Stimulated activated effector memory CD8-positive, alpha-beta T cell treated with anti-CD3 and anti-CD28 coated beads, Interleukin-12 subunit alpha, Interleukin-12 subunit beta, amount 100 ng/mL, for 72 hours (primary cell): ENCODE results near the gene FCGR2B.
"Not testable (repeated sequence)": the region's sequence is repeated elsewhere in the genome, so short reads cannot be mapped to it uniquely, and the experiment has no call there.

ENCODE experiments used
- ATAC-seq: fragments of 150-1000 bp; cut with Tn5 transposase; 2 replicates; pipeline ENCODE4 v1.10.0; 2021
- DNase-seq, 2 donors: peaks; one replicate each; pipeline ENCODE4 v3.0.0; 2021 to 2022; ENCODE audit warnings: low spot score in 2 of 2
- H3K27ac Mint-ChIP-seq: one replicate; pipeline ENCODE4 v1.8.0; 2022; ENCODE audit warnings: mild to moderate bottlenecking, mixed read lengths
- H3K36me3 Mint-ChIP-seq: one replicate; pipeline ENCODE4 v1.8.0; 2022; ENCODE audit warnings: mild to moderate bottlenecking, mixed read lengths
- H3K4me1 Mint-ChIP-seq: one replicate; pipeline ENCODE4 v1.8.0; 2022; ENCODE audit warnings: mixed read lengths
- H3K4me3 Mint-ChIP-seq: one replicate; pipeline ENCODE4 v1.8.0; 2022; ENCODE audit warnings: mild to moderate bottlenecking, mixed read lengths
- H3K9me3 Mint-ChIP-seq: one replicate; pipeline ENCODE4 v1.8.0; 2022; ENCODE audit warnings: mixed read lengths

The FCGR2B gene

GRCh38 chr1:161674447-161674846 lies 11.5 kb downstream of the FCGR2B start:
- H3K4me1 Mint-ChIP-seq: peaks cover 16% of the 10 kb centered on the region
- ATAC-seq: peak; percentile 48
- not testable (repeated sequence) for H3K27ac Mint-ChIP-seq, H3K9me3 Mint-ChIP-seq, DNase-seq, H3K4me3 Mint-ChIP-seq, H3K36me3 Mint-ChIP-seq

DNA sequence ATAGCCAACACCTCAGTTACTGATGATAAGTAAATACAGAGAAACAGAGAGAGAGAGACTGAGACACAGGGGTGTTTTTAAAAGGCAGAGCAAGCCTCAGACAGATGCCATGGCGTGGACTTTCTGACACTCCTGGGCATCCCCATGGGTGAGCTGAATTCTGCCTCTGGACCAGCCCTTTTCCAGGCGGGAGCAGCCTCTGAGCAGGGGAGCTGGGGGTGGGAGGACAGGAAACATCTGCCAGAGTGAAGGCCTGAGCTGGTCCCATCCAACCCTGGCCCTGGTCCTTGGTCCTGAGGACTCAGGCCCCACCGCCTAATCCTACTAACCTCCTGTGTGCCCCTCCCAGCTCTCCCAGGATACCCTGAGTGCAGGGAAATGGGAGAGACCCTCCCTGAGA lies 12.0 kb downstream of the FCGR2B start:
- peak overlapping the region; percentile 26 for H3K27ac Mint-ChIP-seq
- H3K4me1 Mint-ChIP-seq: peaks cover 16% of the 10 kb centered on the region

GRCh38 chr1:161676441-161676840 lies 13.5 kb downstream of the FCGR2B start:
- no peaks in the 10 kb centered on the region for H3K36me3 Mint-ChIP-seq
- ATAC-seq (no peak), DNase-seq (no peak)
- H3K9me3 Mint-ChIP-seq: no peaks in the 10 kb centered on the region
- H3K4me3 Mint-ChIP-seq: no peak overlapping the region
- peaks cover 16% of the 10 kb centered on the region for H3K4me1 Mint-ChIP-seq
- no peak overlapping the region for H3K27ac Mint-ChIP-seq

More for the DNA sequence above, 12.0 kb downstream of the FCGR2B start:
- H3K4me3 Mint-ChIP-seq, H3K36me3 Mint-ChIP-seq, H3K9me3 Mint-ChIP-seq, ATAC-seq, DNase-seq: not testable (repeated sequence)

DNA sequence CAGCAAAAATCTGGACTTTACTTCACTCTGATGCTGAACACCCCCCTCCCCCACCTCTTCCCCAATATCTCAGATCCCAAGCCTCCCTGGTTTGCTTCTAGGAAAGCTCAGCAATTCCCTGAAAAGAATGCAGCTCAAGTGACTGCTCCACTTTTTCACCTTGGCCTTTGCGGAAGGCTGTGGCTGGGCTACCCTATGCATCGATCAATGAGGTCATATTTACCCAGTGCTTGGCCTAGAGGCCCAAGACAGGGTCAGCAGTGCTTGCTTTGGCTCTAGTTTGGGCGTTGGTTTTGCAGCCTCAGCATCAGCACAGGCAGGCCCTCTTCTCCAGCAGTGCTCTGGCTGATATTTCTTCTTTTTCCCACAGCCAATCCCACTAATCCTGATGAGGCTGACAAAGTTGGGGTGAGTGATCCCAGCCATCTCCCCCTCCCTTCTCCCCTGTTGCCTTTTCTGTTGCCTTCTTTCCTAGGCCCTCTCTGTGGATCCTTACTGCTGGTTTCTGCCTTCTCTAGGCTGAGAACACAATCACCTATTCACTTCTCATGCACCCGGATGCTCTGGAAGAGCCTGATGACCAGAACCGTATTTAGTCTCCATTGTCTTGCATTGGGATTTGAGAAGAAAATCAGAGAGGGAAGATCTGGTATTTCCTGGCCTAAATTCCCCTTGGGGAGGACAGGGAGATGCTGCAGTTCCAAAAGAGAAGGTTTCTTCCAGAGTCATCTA lies 14.2 kb downstream of the FCGR2B start:
- DNase-seq (no peak), ATAC-seq (no peak)
- no peak overlapping the region for H3K27ac Mint-ChIP-seq
- H3K4me1 Mint-ChIP-seq: peaks cover 16% of the 10 kb centered on the region
- no peaks in the 10 kb centered on the region for H3K9me3 Mint-ChIP-seq
- no peaks in the 10 kb centered on the region for H3K36me3 Mint-ChIP-seq
- H3K4me3 Mint-ChIP-seq: no peak overlapping the region

- no peak overlapping the region for H3K27ac Mint-ChIP-seq
- no peaks in the 10 kb centered on the region for H3K36me3 Mint-ChIP-seq
- DNase-seq (no peak), ATAC-seq (no peak)
- no peak overlapping the region for H3K4me3 Mint-ChIP-seq
- peaks cover 16% of the 10 kb centered on the region for H3K4me1 Mint-ChIP-seq
- no peaks in the 10 kb centered on the region for H3K9me3 Mint-ChIP-seq
Measured at GRCh38 chr1:161678500-161678899, 15.6 kb downstream of the FCGR2B start.

GRCh38 chr1:161681879-161682278 lies 18.9 kb downstream of the FCGR2B start:
- Mint-ChIP-seq H3K27ac (no peak overlapping the region), H3K4me1 (no peaks in the 10 kb centered on the region), H3K36me3 (no peaks in the 10 kb centered on the region), H3K4me3 (no peak overlapping the region), H3K9me3 (no peaks in the 10 kb centered on the region)
- DNase-seq: no peak
- no peak for ATAC-seq

DNA sequence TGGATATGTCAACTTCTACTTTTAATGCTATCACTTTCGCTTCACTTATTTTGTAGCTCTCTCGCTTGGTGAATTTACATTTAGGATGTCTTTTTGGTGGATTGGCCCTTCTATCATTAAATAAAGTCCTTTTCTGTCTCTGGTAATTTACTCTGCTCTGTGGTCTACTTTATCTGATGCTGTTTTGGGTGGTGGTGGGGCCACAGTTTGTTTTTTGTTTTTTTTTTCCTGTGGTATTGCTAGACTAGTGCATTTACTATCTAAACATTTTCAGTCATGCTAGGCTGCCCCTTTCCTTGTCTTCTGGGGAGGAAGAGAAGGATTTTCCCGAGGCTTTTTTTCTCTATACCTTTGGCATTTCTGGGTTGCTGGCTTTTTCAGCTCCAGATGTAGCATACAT lies 26.0 kb downstream of the FCGR2B start:
- Mint-ChIP-seq H3K27ac (no peak overlapping the region), H3K9me3 (no peaks in the 10 kb centered on the region), H3K4me1 (no peaks in the 10 kb centered on the region), H3K4me3 (no peak overlapping the region), H3K36me3 (no peaks in the 10 kb centered on the region)
- ATAC-seq (no peak), DNase-seq (no peak)

- DNase-seq (no peak), ATAC-seq (no peak)
- Mint-ChIP-seq H3K4me1 (no peaks in the 10 kb centered on the region), H3K4me3 (no peak overlapping the region), H3K36me3 (no peaks in the 10 kb centered on the region), H3K9me3 (peaks cover 5% of the 10 kb centered on the region), H3K27ac (no peak overlapping the region)
Measured at GRCh38 chr1:161691846-161692245, 28.9 kb downstream of the FCGR2B start.

GRCh38 chr1:161693020-161693712 lies 30.2 kb downstream of the FCGR2B start:
- not testable (repeated sequence) for H3K27ac Mint-ChIP-seq, H3K36me3 Mint-ChIP-seq, ATAC-seq, H3K4me3 Mint-ChIP-seq, H3K4me1 Mint-ChIP-seq, H3K9me3 Mint-ChIP-seq
- DNase-seq: peak in 1 of 2 donors; percentile 26

- not testable (repeated sequence) for H3K4me3 Mint-ChIP-seq, H3K9me3 Mint-ChIP-seq, ATAC-seq, H3K27ac Mint-ChIP-seq, H3K36me3 Mint-ChIP-seq, DNase-seq, H3K4me1 Mint-ChIP-seq
Measured at GRCh38 chr1:161698302-161698701, 35.4 kb downstream of the FCGR2B start.

- no peak overlapping the region for H3K27ac Mint-ChIP-seq
- DNase-seq (no peak), ATAC-seq (no peak)
- no peaks in the 10 kb centered on the region for H3K4me1 Mint-ChIP-seq
- H3K9me3 Mint-ChIP-seq: no peaks in the 10 kb centered on the region
- no peaks in the 10 kb centered on the region for H3K36me3 Mint-ChIP-seq
- H3K4me3 Mint-ChIP-seq: no peak overlapping the region
Measured at GRCh38 chr1:161702250-161702649, 39.3 kb downstream of the FCGR2B start.

DNA sequence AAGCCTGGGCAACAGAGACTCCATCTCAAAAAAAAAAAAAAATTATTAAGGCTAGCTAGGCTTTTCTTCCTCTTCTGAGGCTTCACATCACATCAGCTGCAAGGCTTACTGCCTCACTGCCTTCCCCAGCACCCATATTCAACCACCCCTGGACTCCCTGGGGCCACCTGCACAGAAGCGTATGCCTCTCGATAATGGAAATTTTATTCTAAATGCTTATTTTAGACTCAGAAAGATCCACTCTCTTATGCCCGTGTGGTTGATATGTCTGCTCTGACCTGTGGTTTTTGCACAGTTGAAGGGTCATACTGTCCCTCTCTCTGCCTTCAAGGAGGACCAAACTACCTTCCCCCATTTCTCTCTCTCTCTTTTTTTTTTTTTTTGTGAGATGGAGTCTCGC lies 42.6 kb downstream of the FCGR2B start:
- Mint-ChIP-seq H3K36me3 (no peaks in the 10 kb centered on the region), H3K4me1 (no peaks in the 10 kb centered on the region), H3K9me3 (no peaks in the 10 kb centered on the region), H3K4me3 (no peak overlapping the region), H3K27ac (no peak overlapping the region)
- DNase-seq (no peak), ATAC-seq (no peak)

DNA sequence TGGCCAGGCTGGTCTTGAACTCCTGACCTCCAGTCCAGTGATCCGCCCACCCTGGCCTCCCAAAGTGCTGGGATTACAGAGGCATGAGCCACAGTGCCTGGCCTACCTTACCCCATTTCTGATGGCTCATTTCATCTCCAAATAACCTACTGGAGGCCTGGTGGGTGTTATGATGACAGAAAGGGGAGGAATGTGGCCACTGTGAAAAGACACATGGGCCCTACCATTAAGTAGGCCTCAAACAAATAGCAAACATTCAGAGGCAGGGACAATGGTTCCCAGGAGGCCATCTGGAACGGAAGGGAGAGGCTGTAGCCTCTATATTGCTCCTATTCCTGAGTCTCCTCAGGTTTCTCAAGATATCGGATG lies 43.2 kb downstream of the FCGR2B start:
- no peaks in the 10 kb centered on the region for H3K36me3 Mint-ChIP-seq
- ATAC-seq: peak; percentile 50
- H3K27ac Mint-ChIP-seq: no peak overlapping the region
- no peaks in the 10 kb centered on the region for H3K9me3 Mint-ChIP-seq
- H3K4me3 Mint-ChIP-seq: no peak overlapping the region
- no peaks in the 10 kb centered on the region for H3K4me1 Mint-ChIP-seq
- peak in 1 of 2 donors; percentile 28 for DNase-seq

- peak in 1 of 2 donors; percentile 41 for DNase-seq
Measured at GRCh38 chr1:161706482-161707347, 43.8 kb downstream of the FCGR2B start, which contains the start of gene FCRLA. Gene FCRLA (plus strand): TSS chr1:161707229. CDS start chr1:161707265, 36 bp downstream.

GRCh38 chr1:161707503-161707902 lies 44.6 kb downstream of the FCGR2B start:
- no peak for ATAC-seq
- Mint-ChIP-seq H3K4me1 (no peaks in the 10 kb centered on the region), H3K9me3 (no peaks in the 10 kb centered on the region), H3K36me3 (no peaks in the 10 kb centered on the region), H3K4me3 (no peak overlapping the region), H3K27ac (no peak overlapping the region)
- DNase-seq: no peak

More at GRCh38 chr1:161706482-161707347, 43.8 kb downstream of the FCGR2B start, which contains the start of gene FCRLA:
- Mint-ChIP-seq H3K4me1 (no peaks in the 10 kb centered on the region), H3K9me3 (no peaks in the 10 kb centered on the region), H3K36me3 (no peaks in the 10 kb centered on the region), H3K27ac (no peak within 1 kb of the TSS), H3K4me3 (no peak within 1 kb of the TSS)
- peak; percentile 92 for ATAC-seq
